HG03378 (cell line): ENCODE data around the gene NUP62.
"Not testable (repeated sequence)": the region's sequence is repeated elsewhere in the genome, so short reads cannot be mapped to it uniquely, and the experiment has no call there.

ENCODE experiments used
- ATAC-seq: cut with Tn5 transposase; IDR thresholded peaks from one replicate; pipeline ENCODE4 v1.9.1; 2021; ENCODE audit warnings: mild to moderate bottlenecking, moderate library complexity; ENCODE audit not compliant: unreplicated experiment

NUP62 gene

GRCh38 chr19:49929121-49929610 is at the start of gene NUP62, which contains the start of gene ATF5:
Gene NUP62, minus strand, starts transcription at chr19:49929504. Its CDS starts 19,697 bp downstream, at chr19:49909807.
Gene ATF5, plus strand, starts transcription at chr19:49929205. Its CDS starts 1,646 bp downstream, at chr19:49930851.
- ATAC-seq = peak; percentile 44

GRCh38 chr19:49978324-49978723 is 49.0 kb upstream of the NUP62 start:
- no peak for ATAC-seq

GRCh38 chr19:49977881-49978280 is 48.6 kb upstream of the NUP62 start:
- ATAC-seq = no peak

- ATAC-seq = no peak
Observed at GRCh38 chr19:49977076-49977475, 47.8 kb upstream of the NUP62 start.

GRCh38 chr19:49976496-49976895 is 47.2 kb upstream of the NUP62 start:
- ATAC-seq = no peak

GRCh38 chr19:49975051-49975450 is 45.7 kb upstream of the NUP62 start:
- ATAC-seq = no peak

- no peak for ATAC-seq
Observed at GRCh38 chr19:49973987-49974386, 44.7 kb upstream of the NUP62 start.

- ATAC-seq = no peak
Observed at GRCh38 chr19:49972841-49973240, 43.5 kb upstream of the NUP62 start.

- ATAC-seq = no peak
Observed at GRCh38 chr19:49971991-49972411, 42.7 kb upstream of the NUP62 start.

- not testable (repeated sequence) for ATAC-seq
Observed at GRCh38 chr19:49969355-49969754, 40.1 kb upstream of the NUP62 start.

- ATAC-seq = no peak
Observed at GRCh38 chr19:49968279-49968922, 39.1 kb upstream of the NUP62 start.

- not testable (repeated sequence) for ATAC-seq
Observed at GRCh38 chr19:49960980-49961379, 31.7 kb upstream of the NUP62 start, which contains the start of gene SIGLEC11. Gene SIGLEC11, minus strand, starts transcription at chr19:49961172. Its CDS starts 91 bp downstream, at chr19:49961081.

GRCh38 chr19:49959892-49960291 is 30.6 kb upstream of the NUP62 start:
- ATAC-seq = not testable (repeated sequence)

GRCh38 chr19:49958596-49958995 is 29.3 kb upstream of the NUP62 start:
- not testable (repeated sequence) for ATAC-seq

- ATAC-seq = not testable (repeated sequence)
Observed at GRCh38 chr19:49958144-49958543, 28.8 kb upstream of the NUP62 start.

- ATAC-seq = no peak
Observed at GRCh38 chr19:49957262-49957915, 28.1 kb upstream of the NUP62 start.

GRCh38 chr19:49956115-49956495 is 26.8 kb upstream of the NUP62 start:
- ATAC-seq = no peak

GRCh38 chr19:49954933-49955332 is 25.6 kb upstream of the NUP62 start:
- ATAC-seq = no peak

- ATAC-seq = no peak
Observed at GRCh38 chr19:49954092-49954829, 25.0 kb upstream of the NUP62 start.

- ATAC-seq = no peak
Observed at GRCh38 chr19:49953416-49953815, 24.1 kb upstream of the NUP62 start.

- no peak for ATAC-seq
Observed at GRCh38 chr19:49952906-49953305, 23.6 kb upstream of the NUP62 start.

GRCh38 chr19:49952479-49952836 is 23.2 kb upstream of the NUP62 start:
- ATAC-seq = no peak
